ENCODE results near the gene TP53INP2. TPM values are rescaled to one million over a fixed set of nuclear protein-coding genes. Genes with fewer than 3 reads are reported as not detected.
"Not testable (repeated sequence)": the region's sequence is repeated elsewhere in the genome, so short reads cannot be mapped to it uniquely, and the experiment has no call there.

TP53INP2 gene
- total RNA-seq, 1 experiment from 2014 or later: 6.1 TPM

DNA sequence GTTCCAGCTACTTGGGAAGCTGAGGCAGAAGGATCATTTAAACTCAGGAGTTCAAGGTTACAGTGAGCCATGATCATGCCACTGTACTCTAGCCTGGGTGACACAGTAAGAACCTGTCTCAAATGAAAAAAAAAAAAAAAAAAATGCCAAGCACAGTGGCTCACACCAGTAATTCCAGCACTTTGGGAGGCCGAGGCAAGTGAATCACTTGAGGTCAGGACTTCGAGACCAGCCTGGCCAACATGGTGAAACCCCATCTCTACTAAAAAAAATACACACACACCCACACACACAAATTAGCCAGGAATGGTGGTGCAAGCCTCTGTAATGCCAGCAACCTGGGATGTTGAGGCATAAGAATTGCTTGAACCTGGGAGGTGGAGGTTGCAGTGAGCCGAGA lies 18.4 kb downstream of the TP53INP2 start:
- DNase-seq (ENCODE audit: low spot score): not testable (repeated sequence)

DNA sequence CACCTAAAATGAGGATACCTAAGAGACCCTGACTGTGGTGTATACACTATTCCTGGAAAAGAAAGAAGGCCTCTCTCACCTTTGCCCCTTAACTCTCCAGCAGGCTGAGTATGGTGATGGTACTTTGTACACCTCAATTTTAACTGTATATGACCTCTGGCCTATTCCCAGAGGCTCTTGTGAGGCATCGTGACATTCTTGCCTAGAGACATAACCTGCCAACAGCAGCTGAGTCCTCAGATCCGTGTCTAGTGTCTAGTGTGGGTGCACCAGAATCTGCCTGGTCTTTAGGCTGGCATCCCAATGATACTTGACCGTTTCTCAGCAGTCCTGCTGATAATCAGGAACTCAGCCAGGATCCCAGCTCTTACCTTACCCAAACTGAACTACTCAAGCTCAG lies 20.0 kb downstream of the TP53INP2 start:
- DNase-seq (ENCODE audit: low spot score): no peak

DNA sequence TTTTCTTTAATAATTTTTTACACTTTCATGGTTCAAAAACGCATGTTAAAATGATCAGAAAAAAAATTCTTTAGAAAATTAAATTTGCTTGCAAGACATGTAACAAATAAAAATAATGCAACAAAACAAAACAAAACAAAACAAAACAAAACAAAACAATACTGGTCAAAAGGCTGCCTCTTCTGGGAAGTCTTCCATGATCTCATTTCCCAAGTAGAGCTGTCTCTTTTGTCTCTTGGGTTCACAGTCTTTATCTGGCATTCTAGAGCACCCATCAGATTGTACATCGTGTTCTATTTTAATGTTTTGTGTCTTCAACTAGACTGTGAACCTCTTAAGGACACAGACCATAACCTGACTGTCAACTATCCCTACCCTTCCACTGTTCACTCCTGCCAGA lies 25.3 kb downstream of the TP53INP2 start:
- DNase-seq (ENCODE audit: low spot score): no peak

DNA sequence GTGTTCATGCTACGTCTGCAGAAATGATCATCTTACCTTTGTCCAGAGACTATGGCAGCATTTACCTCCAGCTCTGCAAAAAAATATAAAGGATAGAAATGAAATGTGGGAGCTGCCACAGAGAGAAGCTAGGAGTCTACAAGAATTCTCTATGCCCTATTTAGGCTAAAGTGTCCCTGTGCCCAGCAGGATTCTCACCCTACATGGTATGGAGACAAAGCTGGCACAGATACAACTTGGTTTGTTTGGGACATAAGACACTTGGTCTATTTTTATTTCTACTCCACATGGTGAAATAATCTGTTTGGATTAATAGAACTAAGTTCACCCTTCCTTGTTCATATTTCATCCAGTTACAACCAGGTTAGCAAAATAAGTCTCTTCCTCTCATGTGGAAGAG lies 28.4 kb downstream of the TP53INP2 start:
- no peak for DNase-seq (ENCODE audit: low spot score)

DNA sequence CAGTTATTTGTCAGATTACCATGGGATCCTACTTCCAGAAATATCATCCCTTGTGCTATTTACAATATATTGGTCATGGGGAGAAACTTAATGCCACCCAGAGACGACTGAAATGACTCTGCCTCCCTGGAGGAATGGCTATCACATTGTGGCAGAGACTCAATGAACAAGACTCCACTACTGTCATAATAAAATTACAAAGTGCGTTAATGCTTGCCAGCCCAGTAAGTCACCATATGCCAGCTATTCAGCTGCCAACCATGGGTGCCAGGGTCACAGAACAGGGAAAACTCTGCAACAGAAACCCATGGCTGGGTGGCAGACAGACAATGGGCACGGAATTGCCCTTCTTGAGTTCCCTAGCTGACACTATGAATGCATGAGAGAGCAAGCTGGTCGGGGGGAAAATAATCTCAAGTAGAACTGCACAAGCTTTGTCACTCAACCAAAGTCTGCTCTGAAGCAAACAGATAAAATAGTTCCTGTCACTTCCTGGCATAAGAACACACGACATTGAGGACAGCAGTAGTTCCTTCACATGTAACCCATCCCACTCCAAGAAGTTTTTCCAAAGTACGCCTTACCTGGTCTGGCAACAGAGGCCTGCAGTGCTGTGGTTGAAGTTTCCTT lies 32.1 kb downstream of the TP53INP2 start:
- no peak for DNase-seq (ENCODE audit: low spot score)

DNA sequence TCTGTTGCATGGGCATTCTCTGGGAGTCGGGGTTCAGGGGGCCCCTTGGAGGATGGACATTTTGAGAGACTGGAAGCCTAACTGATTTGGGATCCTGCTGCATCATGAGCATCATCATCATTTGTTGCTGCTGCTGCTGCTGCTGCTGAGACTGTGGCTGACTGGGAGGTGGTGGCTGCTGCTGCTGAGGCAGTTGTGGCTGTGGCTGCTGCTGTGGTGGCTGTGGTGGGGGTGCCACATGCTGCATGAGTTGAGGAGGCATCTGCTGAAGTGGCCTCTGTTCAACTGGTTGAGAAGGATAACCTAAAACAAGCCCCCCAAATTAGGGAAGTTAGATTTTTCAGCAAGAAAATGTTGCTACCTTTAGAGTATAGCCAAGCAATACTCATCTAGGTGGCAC lies 38.9 kb downstream of the TP53INP2 start:
- DNase-seq (ENCODE audit: low spot score): no peak

DNA sequence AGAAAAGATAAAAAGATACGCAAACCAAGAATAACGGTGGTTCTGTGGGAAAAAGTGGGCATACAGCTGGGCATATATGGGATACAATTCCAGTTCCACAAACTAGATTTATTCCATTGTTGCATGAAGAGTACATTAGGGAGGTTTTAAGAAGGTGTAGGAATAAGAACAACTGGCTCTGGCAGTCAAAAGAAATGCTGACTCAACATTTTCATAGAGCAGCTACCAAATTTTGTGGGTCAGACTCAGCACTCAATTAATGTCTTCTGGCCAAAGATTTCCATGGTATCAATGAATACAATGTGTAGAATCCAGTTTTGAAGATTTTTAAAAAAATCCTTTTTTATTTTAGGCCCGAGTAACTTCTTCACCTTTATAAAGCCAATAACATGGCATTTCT lies 40.2 kb downstream of the TP53INP2 start:
- no peak for DNase-seq (ENCODE audit: low spot score)

DNA sequence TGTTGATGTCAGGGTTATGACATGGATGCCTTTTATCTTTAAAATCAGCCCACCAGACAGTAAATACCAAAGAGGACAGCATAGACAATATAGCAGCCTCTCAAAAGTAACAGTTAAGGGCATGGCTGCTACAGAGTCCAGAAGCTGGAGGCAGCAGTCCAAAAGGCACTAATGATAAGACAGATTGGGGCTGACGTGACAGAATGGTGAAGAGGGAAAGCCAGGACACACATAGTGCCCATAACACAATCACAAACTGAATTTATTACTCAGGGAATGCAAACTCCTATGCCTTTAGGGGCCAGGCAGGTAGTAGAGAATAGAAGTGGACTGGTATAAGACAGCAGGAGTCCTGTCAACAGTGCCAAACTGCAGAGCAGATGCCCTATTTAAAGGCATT lies 40.7 kb downstream of the TP53INP2 start:
- no peak for DNase-seq (ENCODE audit: low spot score)

DNA sequence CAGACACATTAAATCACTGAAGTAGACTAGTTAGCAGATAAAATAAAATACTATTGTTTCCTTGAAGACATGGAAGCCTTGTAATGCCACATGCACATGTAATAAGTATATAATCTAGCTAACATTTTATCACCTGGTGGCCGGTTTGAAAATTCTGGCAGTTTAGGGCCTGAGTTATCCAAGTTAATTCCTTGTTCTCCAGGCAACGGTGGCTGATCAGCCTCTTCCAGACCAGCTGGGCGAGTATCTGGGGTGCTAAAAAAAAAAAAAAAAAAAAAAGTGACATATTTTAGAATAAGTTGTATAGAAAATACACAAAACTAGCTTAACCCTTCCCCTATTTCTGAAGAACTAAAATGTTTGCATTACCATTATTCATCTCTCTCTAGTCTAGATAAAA lies 42.5 kb downstream of the TP53INP2 start:
- no peak for DNase-seq (ENCODE audit: low spot score)

DNA sequence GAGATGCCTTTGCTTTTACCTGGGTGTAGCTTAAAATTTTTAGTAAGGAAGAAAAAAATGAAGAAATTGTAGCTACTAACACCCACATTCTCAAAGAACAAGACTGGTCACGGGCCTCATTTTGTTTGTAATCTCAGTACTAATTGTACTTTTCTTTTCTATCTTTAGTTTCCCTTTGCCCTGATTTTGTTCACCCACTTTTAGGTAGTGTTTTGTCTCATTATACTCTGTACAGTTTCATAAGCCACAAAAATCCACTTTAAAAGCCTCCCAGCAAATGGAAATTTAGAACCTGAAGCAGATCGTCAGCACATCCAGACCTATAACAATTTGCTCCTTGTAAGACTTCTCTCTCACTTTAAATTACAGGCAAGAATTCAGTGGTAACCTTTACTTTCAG lies 43.3 kb downstream of the TP53INP2 start:
- no peak for DNase-seq (ENCODE audit: low spot score)

DNA sequence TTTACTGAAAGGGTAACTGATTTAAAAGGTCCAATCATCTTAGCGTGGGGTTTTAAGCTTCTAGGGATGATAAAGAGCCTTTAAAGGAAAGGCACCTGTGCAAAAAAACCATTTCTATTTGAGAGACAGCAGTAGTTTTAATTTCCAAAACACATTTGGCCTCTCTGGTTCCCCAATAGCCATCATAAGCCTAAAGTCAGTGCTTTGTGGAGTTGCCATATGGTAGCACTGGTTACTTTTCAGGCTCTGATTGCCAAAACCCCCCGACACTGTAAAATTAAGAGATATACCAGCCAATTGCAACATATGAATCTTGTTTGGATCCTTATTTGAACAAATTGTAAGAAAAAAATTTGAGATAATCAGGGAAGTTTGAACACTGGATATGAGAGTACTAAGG lies 44.6 kb downstream of the TP53INP2 start:
- DNase-seq (ENCODE audit: low spot score): no peak

DNA sequence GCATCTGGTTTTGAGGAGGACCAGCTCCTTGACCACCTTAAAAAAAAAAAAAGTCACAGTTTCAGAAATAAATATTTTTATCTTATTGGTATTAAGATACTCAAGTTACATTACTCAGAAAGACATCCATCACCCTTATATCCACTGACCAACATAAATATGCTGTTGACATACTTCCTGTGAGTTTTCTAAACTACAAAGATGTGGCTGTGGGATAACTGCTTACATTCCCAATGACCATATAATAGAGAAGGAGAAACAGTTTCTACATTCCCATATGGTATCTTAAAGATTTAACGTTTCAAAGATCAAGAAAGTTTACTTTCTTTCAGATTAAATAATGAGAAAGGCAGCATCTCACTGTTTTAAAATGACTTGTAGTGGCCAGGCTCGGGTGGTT lies 46.3 kb downstream of the TP53INP2 start:
- no peak for DNase-seq (ENCODE audit: low spot score)

DNA sequence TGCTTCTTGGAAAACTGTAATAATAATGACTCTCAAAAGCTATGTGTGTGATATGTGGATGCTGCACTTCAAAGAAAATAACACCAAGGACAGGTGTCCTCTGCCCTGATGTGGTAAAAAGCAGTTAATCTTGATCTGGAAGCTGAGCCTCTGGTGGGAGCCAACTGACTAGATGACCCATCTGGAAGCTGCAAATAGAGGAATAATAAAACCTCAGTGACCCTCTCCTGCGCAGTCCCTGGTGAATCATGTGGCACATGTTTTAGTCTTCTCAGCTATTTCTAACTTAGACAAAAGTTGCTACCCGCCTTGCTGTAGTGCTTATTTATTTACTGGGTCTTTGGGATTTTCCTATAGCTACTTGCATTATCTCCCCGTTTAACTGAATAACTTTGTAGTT lies 47.3 kb downstream of the TP53INP2 start:
- no peak for DNase-seq (ENCODE audit: low spot score)

DNA sequence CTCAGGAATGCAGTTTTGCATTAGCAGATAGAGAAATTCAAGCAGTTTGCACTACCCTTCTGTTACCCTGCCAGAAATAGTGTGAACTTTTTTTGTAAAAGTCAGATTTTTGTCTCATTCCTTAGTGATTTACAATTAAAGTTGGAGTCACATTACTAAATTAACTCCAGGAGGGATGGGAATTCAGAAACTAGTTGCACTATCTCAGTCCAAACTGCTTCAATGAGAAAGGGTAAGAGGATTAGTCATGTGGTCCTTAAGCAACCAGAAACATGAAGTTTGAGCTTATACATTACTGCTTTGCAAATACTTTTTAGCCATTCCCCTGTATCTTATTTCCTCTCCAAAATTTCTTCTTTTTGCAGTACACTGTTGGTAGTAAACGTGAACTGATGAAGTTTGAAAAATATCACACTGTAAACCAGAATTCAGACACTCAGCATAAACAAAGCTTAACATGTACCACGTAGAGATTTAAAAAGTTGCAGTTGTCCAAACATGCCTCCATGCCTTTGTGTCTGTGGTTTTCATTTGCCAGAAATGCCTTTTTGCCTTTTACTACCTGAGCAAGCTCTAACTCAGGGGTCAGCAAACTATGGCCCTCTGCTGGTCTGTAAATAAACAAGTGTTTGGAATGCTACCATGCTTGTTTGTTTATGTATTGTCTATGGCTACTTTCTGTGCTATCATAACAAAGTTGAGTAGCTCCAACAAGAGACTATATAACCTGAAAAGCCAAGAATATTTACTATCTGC lies 49.7 kb downstream of the TP53INP2 start:
- DNase-seq (ENCODE audit: low spot score): no peak

DNA sequence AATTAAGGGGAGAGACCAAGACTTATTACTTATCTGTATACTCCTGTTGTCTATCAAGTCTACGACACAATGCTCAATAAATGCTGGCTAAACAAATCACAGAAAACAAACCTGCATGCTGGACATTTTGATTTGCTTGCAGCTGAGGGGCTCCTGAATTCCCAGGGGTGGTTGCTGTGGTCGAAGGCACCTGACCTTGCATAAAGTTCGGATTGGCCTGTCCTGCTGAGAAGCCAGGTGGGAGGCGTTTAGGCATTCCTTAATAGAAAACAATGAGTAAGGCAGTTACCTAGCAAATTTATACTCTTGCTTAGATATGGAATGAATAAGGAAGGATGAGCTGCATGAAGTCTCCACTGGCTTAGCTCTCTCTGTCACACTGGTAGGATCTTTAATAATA lies 50.5 kb downstream of the TP53INP2 start:
- no peak for DNase-seq (ENCODE audit: low spot score)

DNA sequence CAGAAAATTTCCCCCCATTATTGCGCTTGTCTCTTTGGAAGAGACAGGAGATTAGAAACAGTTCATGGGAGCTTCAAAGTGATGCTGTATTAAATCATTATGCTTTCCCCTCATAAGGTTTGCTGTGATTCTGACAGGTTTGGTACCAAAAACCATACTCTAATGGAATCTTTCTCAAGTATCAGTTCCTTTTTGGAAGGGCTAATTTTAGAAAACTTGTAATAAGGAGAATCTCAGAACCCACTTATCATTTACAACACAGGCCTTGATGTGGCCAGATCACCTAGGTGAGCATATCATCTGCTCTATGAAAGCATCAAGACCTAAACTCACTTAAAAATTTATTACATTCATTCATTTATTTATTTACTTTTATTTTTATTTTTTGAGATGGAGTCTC lies 51.2 kb downstream of the TP53INP2 start:
- DNase-seq (ENCODE audit: low spot score): no peak

DNA sequence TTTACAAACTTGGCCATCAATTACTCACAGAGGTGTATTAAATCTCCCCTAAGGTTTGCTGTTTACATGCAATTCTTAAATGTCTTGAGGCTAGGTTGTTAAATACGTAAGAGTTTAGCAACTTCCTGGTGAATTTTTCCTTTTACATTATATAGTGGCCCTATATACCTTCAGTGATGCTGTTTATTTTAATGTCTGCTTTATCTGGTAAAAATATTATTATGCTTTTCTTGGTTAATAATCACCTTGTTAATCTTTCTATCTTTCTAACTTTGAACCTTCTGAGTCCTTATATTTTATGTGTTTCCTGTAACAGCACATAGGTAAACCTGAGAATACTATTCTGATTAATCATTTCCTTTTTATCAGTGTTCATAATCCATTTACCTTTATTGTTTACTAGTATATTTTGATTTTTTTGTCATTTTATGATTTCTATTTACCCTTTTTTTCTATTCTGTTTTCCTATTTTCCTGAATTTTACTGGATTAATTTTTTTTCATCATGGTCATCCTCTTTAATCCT lies 57.9 kb downstream of the TP53INP2 start:
- DNase-seq (ENCODE audit: low spot score): no peak

Other genes starting within 250 kb of the TP53INP2 start
- gene DYNLRB1, start 187.9 kb upstream of the TP53INP2 start, total RNA-seq (2014; rRNA removed; shearing (Covaris generic)): 142 and 180 TPM in 2 replicates
- gene MAP1LC3A, start 145.6 kb upstream of the TP53INP2 start, total RNA-seq (2014; rRNA removed; shearing (Covaris generic)): 12.4 and 15.4 TPM in 2 replicates
- gene PIGU, start 27.3 kb upstream of the TP53INP2 start, total RNA-seq (2014; rRNA removed; shearing (Covaris generic)): 20.9 and 35.8 TPM in 2 replicates
- gene NCOA6, start 121.3 kb downstream of the TP53INP2 start, total RNA-seq (2014; rRNA removed; shearing (Covaris generic)): 3.4 and 7.9 TPM in 2 replicates
- gene GGT7, start 168.5 kb downstream of the TP53INP2 start, total RNA-seq (2014; rRNA removed; shearing (Covaris generic)): 0.76 and 0.99 TPM in 2 replicates
- 14.1 and 18.5 TPM in 2 replicates for gene ACSS2, start 172.3 kb downstream of the TP53INP2 start, total RNA-seq (2014; rRNA removed; shearing (Covaris generic))